ENCODE measurements around the gene EGFL7. TPM values are rescaled to one million over a fixed set of nuclear protein-coding genes. Genes with fewer than 3 reads are reported as not detected.

The EGFL7 gene
- total RNA-seq, 2 donors from 2014 or later: 31.5 to 34.0 TPM

DNA sequence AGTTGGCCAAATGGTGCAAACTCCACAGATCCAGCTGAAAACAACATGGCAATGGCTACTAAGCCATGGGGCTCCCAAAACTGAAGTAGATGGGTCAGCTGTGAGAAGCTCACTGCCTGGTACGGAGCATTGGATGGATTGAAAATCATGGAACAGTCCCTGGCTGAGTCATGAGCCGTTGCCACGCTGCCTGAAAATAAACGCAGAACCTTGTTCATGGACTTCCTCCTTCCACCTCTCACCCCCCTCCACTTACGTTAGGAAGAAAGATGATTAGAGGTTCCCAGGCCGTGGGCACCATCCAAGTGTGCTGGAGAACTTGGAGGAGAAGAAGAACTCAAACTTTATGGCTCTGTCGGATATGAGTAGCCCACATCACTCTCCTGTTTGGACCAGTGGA, 42.8 kb downstream of the EGFL7 start:
- Histone ChIP-seq H3K4me3 (ENCODE audit: low read length) (no peak overlapping the region), H3K27ac (ENCODE audit: low read depth, low read length) (no peak overlapping the region), H3K27me3 (ENCODE audit: control insufficient read depth, insufficient read depth, low read length, poor library complexity, severe bottlenecking) (peaks cover 11% of the 10 kb centered on the region), H3K4me1 (ENCODE audit: control insufficient read depth, insufficient read depth, low read length) (no peaks in the 10 kb centered on the region), H3K9ac (ENCODE audit: extremely low read depth, low read length, poor library complexity, severe bottlenecking) (no peak overlapping the region), H3K9me3 (ENCODE audit: control insufficient read depth, low read length) (no peaks in the 10 kb centered on the region), H3K36me3 (ENCODE audit: control insufficient read depth, insufficient read depth, low read length) (no peaks in the 10 kb centered on the region)
- TF ChIP-seq, protein P1, sequence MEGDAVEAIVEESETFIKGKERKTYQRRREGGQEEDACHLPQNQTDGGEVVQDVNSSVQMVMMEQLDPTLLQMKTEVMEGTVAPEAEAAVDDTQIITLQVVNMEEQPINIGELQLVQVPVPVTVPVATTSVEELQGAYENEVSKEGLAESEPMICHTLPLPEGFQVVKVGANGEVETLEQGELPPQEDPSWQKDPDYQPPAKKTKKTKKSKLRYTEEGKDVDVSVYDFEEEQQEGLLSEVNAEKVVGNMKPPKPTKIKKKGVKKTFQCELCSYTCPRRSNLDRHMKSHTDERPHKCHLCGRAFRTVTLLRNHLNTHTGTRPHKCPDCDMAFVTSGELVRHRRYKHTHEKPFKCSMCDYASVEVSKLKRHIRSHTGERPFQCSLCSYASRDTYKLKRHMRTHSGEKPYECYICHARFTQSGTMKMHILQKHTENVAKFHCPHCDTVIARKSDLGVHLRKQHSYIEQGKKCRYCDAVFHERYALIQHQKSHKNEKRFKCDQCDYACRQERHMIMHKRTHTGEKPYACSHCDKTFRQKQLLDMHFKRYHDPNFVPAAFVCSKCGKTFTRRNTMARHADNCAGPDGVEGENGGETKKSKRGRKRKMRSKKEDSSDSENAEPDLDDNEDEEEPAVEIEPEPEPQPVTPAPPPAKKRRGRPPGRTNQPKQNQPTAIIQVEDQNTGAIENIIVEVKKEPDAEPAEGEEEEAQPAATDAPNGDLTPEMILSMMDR (conservative IDR thresholded peaks at IDR 0.05): no peak
- Mint-ChIP-seq H3K27me3 (ENCODE audit: insufficient read depth) (peaks cover 7% of the 10 kb centered on the region), H3K4me3 (no peak overlapping the region), H3K4me1 (peaks cover 4% of the 10 kb centered on the region), H3K36me3 (ENCODE audit: low read depth) (no peaks in the 10 kb centered on the region), H3K27ac (no peak overlapping the region), H3K9me3 (no peaks in the 10 kb centered on the region)
- 82 to 92% methylated on average over 2 to 7 of the region's 7 CpGs for WGBS, 2 experiments (ENCODE audit: insufficient coverage in 1 of 2, insufficient read length in 1 of 2)
- DNase-seq: no peak

- Histone ChIP-seq H3K27ac (ENCODE audit: low read depth, low read length) (no peak overlapping the region), H3K4me3 (ENCODE audit: low read length) (no peak overlapping the region), H3K9ac (ENCODE audit: extremely low read depth, low read length, poor library complexity, severe bottlenecking) (no peak overlapping the region), H3K9me3 (ENCODE audit: control insufficient read depth, low read length) (no peaks in the 10 kb centered on the region), H3K36me3 (ENCODE audit: control insufficient read depth, insufficient read depth, low read length) (no peaks in the 10 kb centered on the region), H3K4me1 (ENCODE audit: control insufficient read depth, insufficient read depth, low read length) (no peaks in the 10 kb centered on the region), H3K27me3 (ENCODE audit: control insufficient read depth, insufficient read depth, low read length, poor library complexity, severe bottlenecking) (peaks cover 17% of the 10 kb centered on the region)
- Mint-ChIP-seq H3K4me3 (no peak overlapping the region), H3K36me3 (ENCODE audit: low read depth) (no peaks in the 10 kb centered on the region), H3K27ac (no peak overlapping the region), H3K9me3 (no peaks in the 10 kb centered on the region), H3K27me3 (ENCODE audit: insufficient read depth) (peaks cover 12% of the 10 kb centered on the region), H3K4me1 (peaks cover 2% of the 10 kb centered on the region)
- DNase-seq: no peak
- TF ChIP-seq, protein P1 (conservative IDR thresholded peaks at IDR 0.05): no peak
- 95 to 97% methylated on average over 6 to 7 of the region's 7 CpGs for WGBS, 2 experiments (ENCODE audit: insufficient coverage in 1 of 2, insufficient read length in 1 of 2)
Observed at GRCh38 chr9:136707011-136707410, 44.3 kb downstream of the EGFL7 start.

DNA sequence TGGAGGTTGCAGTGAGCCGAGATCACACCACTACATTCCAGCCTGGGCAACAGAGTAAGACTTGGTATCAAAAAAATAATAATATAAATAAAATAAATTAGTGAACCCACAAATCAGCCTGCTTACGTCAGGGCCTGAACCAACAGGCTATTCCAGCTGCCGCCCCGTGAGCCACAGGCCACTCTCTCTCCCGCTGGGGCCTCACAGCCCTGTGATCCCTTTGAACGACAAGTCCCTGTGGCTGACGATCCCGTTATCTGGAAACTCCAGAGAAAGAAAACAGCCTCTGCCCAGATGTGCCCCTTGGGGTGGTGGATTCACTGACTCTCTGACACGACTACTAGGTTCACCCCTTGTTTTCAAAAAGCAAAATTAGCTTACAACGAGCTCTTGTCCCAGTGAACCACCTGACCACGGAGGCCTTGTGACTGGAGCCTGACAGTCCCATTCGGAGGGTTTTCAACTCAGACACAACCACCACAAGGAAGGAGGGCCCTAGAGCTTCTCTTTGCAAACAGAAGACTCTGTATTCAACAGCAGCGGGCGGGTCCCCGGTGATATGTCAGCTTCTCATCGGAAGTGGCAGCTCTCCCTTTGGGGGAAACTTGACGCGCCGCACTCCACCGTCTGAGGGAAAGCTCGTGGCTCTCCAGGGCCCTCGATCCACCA, 45.3 kb downstream of the EGFL7 start:
- Histone ChIP-seq H3K9me3 (ENCODE audit: control insufficient read depth, low read length) (no peaks in the 10 kb centered on the region), H3K36me3 (ENCODE audit: control insufficient read depth, insufficient read depth, low read length) (no peaks in the 10 kb centered on the region), H3K9ac (ENCODE audit: extremely low read depth, low read length, poor library complexity, severe bottlenecking) (no peak overlapping the region), H3K27ac (ENCODE audit: low read depth, low read length) (no peak overlapping the region), H3K27me3 (ENCODE audit: control insufficient read depth, insufficient read depth, low read length, poor library complexity, severe bottlenecking) (peaks cover 17% of the 10 kb centered on the region), H3K4me3 (ENCODE audit: low read length) (no peak overlapping the region), H3K4me1 (ENCODE audit: control insufficient read depth, insufficient read depth, low read length) (no peaks in the 10 kb centered on the region)
- 85 to 88% methylated on average over 17 to 21 of the region's 22 CpGs for whole genome bisulfite sequencing, 2 experiments (ENCODE audit: insufficient coverage in 1 of 2, insufficient read length in 1 of 2)
- Mint-ChIP-seq H3K4me3 (no peak overlapping the region), H3K4me1 (peaks cover 2% of the 10 kb centered on the region), H3K36me3 (ENCODE audit: low read depth) (no peaks in the 10 kb centered on the region), H3K27me3 (ENCODE audit: insufficient read depth) (peaks cover 12% of the 10 kb centered on the region), H3K9me3 (no peaks in the 10 kb centered on the region), H3K27ac (no peak overlapping the region)
- peak; percentile 40 for DNase-seq
- TF ChIP-seq, protein P1 (conservative IDR thresholded peaks at IDR 0.05): no peak
